GM21576 (cell line): ENCODE measurements around the gene CACNA1D.

Experiments used
- ATAC-seq: cut with Tn5 transposase; IDR thresholded peaks from one replicate; pipeline ENCODE4 v1.9.1; 2021; ENCODE audit warnings: mild to moderate bottlenecking, moderate library complexity; ENCODE audit not compliant: unreplicated experiment

CACNA1D gene

GRCh38 chr3:53774414-53774813 is 280.0 kb downstream of the CACNA1D start:
- no peak for ATAC-seq

GRCh38 chr3:53775018-53775417 is 280.6 kb downstream of the CACNA1D start:
- ATAC-seq, result no peak

- no peak for ATAC-seq
These were observed 281.4 kb downstream of the CACNA1D start for GRCh38 chr3:53775834-53776251.

- no peak for ATAC-seq
These were observed 282.2 kb downstream of the CACNA1D start for GRCh38 chr3:53776494-53777101.

DNA sequence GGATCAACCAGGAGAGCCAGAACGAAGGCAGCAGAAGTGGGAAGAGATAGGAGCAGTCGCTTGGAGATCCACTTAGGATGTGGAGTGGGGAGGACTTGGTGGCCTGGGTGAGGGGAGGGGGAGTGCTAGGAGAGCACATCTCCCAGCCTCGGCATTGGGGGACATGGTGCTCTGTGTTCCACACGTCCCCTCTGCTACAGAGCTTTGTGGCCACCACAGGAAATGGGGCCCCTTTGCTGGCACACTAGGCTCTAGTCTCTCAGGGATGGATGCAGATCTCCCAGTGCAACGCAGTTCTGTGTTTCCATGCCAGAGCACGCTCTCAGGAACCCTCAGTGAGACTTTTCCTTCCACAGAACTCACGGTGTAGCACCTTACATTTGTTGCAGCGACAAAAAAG is 283.1 kb downstream of the CACNA1D start:
- ATAC-seq, result no peak

- no peak for ATAC-seq
These were observed 283.7 kb downstream of the CACNA1D start for GRCh38 chr3:53778153-53778552.

DNA sequence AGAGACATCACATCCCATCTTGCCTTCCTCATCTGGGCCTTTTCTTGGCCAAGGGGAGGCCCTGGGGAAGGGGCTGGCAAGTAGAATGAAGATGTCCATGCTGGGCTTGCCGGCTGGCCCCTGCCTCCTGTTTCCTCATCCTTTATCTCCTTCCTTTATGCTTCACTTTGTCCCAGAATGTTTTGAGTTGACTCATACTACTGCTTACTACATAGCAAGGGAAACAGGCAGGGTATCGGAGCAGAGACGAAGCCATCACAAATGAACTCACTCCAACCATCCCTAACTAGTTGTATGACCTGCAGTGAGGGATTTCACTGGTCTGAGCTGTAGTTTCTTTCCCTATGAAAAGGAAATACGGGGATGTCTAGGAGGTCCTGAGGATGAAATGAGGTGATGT is 285.8 kb downstream of the CACNA1D start:
- no peak for ATAC-seq

GRCh38 chr3:53780806-53781205 is 286.4 kb downstream of the CACNA1D start:
- no peak for ATAC-seq

GRCh38 chr3:53787016-53787415 is 292.6 kb downstream of the CACNA1D start:
- no peak for ATAC-seq

DNA sequence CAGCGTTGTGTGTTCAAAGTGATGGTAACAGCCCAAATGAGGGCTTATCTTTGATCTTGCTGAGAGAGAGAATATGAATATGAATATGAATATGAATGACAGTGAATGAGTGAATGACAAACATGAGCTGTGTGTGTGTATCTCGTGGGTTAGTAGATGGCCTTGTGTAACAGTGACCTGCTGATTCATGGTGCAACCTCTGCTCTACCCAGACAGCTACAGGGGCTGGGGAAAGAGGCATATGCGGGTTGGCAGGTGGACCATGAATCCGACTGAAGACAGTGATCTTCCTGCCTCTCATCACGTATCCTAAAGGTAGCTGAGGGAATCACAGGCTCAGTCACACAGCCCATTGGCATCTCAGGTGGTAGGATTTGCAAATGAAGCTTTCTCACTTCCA is 293.6 kb downstream of the CACNA1D start:
- ATAC-seq, result no peak

- no peak for ATAC-seq
These were observed 295.0 kb downstream of the CACNA1D start for GRCh38 chr3:53789459-53789858.

DNA sequence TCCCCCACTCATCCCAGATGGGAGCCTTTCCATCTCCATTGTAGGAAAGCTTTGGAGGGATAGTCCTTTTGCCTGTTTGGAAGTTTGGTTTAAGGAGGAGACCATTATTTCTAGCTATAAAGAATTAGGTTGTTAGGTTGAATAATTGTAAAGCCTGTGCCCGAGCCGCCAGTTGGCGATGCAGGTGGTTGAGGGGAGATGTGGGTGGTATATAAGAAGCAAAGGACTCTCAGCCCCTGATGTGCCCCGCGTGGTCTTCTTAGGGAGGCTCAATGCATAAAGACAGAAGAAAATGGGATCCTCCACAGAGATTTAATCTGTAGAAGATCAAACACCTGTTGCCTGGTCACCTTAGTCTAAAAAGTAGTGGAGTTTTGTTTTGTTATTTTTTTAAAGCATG is 296.1 kb downstream of the CACNA1D start:
- ATAC-seq, result no peak

- no peak for ATAC-seq
These were observed 296.9 kb downstream of the CACNA1D start for GRCh38 chr3:53791317-53791716.

DNA sequence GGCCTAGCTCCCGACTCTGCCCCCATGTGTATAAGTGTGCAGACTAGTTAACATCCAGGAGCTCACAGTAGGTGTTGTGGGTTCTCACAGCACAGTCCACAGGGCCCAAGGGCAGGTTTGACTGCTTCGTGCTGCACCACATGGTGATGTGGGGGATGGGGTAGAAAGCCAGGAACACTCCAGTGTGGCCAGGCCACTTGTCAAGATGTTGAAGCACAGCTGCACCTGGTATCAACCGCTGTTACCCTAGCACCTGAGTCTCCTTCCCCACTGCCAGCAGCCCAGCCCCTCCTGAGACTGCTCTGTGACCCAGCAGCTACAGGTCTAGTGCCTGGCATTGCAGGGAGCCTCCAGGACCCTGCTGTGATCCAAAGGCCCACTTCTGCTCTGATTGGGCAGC is 298.5 kb downstream of the CACNA1D start:
- no peak for ATAC-seq

GRCh38 chr3:53794597-53794996 is 300.2 kb downstream of the CACNA1D start:
- no peak for ATAC-seq

DNA sequence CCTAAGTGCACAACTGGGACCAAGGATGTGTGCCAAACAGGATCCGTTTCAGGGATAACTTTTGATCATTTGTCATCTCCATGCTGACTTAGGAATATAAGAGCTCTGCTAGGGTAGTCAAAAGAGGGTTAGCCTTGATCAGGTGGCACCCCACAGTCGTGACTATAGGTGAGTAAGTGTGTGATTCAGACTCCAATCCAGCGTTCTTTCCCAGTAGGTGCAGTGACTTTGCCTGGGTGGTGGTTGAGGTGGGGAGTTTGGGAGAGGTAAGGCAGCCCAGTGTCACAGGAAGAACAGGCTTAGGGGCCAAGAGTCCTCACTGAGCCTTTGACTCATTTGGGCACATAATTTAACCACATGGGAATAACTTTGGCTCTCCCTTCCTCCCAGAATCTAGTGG is 300.8 kb downstream of the CACNA1D start:
- no peak for ATAC-seq

GRCh38 chr3:53795789-53796560 is 301.6 kb downstream of the CACNA1D start:
- ATAC-seq, result no peak

DNA sequence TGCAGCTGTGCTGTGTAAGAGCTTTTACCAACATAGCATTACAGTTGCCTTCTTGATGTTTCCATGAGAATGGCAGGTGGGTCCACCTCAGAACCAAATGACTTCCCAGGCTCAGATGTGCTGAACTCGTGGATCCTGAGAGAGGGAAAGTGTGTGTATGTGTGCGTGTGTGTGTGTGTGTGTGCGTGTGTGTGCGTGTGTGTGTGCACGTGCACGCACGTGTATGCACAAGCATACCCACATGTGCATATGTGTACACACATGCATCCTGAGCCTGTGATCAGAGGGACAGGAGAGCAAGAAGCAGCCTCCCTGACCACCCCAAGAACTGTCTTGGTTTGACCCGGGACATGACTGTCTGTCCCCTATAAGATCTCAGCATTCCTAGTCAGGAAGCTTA is 303.7 kb downstream of the CACNA1D start:
- ATAC-seq, result no peak

- ATAC-seq, result no peak
These were observed 305.0 kb downstream of the CACNA1D start for GRCh38 chr3:53799338-53799865.

DNA sequence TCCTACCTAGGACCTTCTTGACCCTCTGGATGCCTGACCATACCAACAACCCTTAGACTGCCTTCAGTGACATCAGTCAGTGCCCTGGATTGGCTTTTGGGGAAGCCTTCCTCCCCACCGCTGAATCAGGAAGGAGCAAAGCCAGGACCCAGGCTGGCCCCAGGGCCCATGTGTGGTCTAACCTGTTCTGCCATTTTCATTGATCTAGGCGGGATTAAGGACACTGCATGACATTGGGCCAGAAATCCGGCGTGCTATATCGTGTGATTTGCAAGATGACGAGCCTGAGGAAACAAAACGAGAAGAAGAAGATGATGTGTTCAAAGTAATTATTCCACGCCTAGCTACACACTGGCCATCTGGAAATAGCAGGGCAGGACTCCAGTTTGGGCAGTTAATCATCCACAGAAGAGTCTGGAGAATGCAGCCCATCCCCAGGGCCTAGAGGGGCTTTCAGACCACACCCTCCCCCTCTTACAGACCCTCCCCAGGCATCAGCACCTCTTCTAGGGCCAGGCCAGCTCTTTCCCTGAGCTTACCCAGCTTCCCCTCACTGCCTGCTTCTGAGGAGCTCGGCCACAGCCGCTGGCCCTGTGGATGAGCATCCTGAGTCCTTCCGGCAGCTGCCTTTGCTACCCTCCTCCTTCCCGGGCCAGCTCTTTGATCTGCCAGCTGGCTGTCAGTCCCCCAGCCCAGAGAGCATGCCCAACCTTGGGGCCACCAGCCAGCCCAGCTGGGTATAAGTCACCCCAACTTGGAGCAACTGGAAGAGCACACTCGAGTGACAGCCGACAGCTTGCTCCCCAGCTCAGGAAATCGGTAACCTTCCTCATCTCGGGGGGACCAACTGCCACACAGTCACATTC is 305.9 kb downstream of the CACNA1D start:
- ATAC-seq, result no peak

GRCh38 chr3:53801319-53801718 is 306.9 kb downstream of the CACNA1D start:
- no peak for ATAC-seq
